RWPE1 (cell line): ENCODE results near the gene SURF6.
"Not testable (repeated sequence)": the region's sequence is repeated elsewhere in the genome, so short reads cannot be mapped to it uniquely, and the experiment has no call there.

Experiments used
- CTCF ChIA-PET: fragments of 350-600 bp; sonication (Branson Sonifier 250); formaldehyde crosslinking; extraction: SDS; loops from one replicate; lab custom pipeline; 2021; lab: Yijun Ruan, JAX
- POLR2A ChIA-PET: fragments of 400-600 bp; formaldehyde crosslinking; extraction: SDS; loops from one replicate; lab custom pipeline; 2020; ENCODE audit warnings: antibody characterized with exemption; ENCODE audit not compliant: low non-redundant PET; lab: Yijun Ruan, JAX
- DNase-seq: peaks from one replicate; pipeline ENCODE4 v3.0.0; 2012; ENCODE audit warnings: low spot score
- H3K27ac ChIP-seq: fragments of 450-650 bp; 2 replicates; pipeline ENCODE4 v1.5.1; 2017
- CTCF ChIP-seq: fragments of 450-650 bp; conservative IDR thresholded peaks from 2 replicates; pipeline ENCODE4 v1.5.1; 2017; ENCODE audit warnings: low read depth, mild to moderate bottlenecking

The SURF6 gene

DNA sequence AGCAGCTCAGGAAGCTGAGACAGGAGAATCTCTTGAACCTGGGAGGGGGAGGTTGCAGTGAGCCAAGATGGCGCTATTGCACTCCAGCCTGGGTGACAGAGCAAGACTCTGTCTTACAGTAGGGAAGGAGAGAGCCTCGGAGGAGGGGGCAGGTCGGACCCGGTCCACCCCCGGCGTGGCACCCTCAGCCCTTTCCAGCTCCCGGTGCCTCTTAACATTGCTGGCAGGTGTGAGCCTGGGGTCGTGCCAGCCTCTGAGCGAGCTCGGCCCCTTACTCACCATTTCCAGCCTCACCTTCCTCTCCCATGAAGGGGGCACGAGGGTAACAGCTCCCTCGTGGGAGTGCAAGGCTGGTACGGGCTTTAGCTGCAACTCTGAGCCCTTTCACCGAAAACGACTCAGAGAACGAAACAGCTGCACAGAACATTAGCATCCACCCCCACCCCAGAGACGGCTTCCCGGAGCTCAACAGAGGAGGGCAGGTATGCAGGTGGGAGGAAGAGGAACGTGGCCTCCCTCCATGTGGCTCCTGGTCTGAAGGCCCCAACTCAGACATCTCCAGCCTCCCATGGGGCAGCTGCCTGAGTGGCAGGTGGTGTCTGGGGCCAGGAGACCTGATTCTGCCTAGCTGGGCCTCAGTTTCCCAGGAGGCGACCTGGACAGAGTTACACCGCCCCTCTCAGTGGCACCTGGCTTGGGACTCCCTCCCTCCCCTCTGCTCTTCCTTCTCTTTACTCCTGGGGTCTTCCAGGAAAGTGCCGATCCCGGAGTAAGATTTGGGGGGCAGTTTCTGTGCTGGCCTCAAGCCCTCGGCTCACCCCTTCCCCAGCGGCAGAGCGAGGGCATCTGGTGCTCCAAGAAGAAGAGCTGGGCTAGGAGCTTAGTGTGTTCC lies 32.5 kb downstream of the SURF6 start:
- H3K27ac ChIP-seq = no peak overlapping the region
- TF ChIP-seq CTCF = no peak
- DNase-seq = no peak
- POLR2A ChIA-PET = no interaction called here
- CTCF ChIA-PET = interaction anchor here (1.0 kb wide), 1 partner anchor 17 kb away, joined by 3 read pairs; no protein-coding TSS in a partner anchor

- no peak for TF ChIP-seq CTCF
- no peak overlapping the region for H3K27ac ChIP-seq
- CTCF ChIA-PET = no interaction called here
- DNase-seq = no peak
- POLR2A ChIA-PET = interaction anchor here (0.6 kb wide), 1 partner anchor 32 kb away, joined by 3 read pairs; no protein-coding TSS in a partner anchor
Observed at GRCh38 chr9:133301253-133302230, 34.4 kb downstream of the SURF6 start.

- DNase-seq, H3K27ac ChIP-seq, CTCF ChIA-PET: not testable (repeated sequence)
- POLR2A ChIA-PET = interaction anchor here (0.6 kb wide), 1 partner anchor 106 kb away, joined by 9 read pairs; no protein-coding TSS in a partner anchor
Observed at GRCh38 chr9:133299996-133300395, 36.0 kb downstream of the SURF6 start.

GRCh38 chr9:133294257-133294656 lies 41.7 kb downstream of the SURF6 start:
- CTCF ChIA-PET = no interaction called here
- no peak for DNase-seq
- no peak overlapping the region for H3K27ac ChIP-seq
- no peak for TF ChIP-seq CTCF
- POLR2A ChIA-PET = no interaction called here

DNA sequence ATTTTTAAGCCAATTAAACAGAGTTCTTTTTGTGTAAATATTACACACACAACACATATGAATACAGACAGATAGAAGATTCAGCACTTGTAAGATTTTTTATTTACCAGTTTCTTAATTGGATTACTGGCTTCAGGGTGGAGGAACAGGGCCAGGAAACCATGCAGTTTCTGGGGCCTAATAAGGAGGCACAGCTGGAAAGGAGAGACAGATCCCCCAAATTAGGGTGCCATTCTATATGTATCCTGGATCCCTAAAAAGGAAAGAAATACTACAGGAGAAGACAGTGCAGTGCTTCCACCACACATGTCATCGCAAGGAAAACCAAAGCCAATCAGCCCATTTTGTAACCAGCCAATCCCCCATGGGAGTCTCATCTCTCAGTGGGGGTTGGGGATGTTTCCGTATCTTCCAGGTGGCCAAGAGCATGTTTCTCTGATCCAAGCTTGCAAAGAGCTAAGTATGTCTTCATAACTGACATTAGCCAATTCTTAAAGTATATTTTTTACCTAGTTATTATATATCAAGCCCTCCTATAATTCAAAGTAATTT lies 45.2 kb downstream of the SURF6 start:
- no peak for TF ChIP-seq CTCF
- H3K27ac ChIP-seq = no peak overlapping the region
- ChIA-PET CTCF (interaction anchor here (0.5 kb wide), 1 partner anchor 92 kb away, joined by 3 read pairs; no protein-coding TSS in a partner anchor), POLR2A (no interaction called here)
- DNase-seq = no peak

GRCh38 chr9:133286523-133286922 lies 49.5 kb downstream of the SURF6 start:
- ChIA-PET POLR2A (no interaction called here), CTCF (interaction anchor here (0.6 to 0.7 kb wide), 3 partner anchors 29 to 410 kb away, joined by 3 to 4 read pairs (median 3); no protein-coding TSS in a partner anchor)
- TF ChIP-seq CTCF = no peak
- no peak overlapping the region for H3K27ac ChIP-seq
- DNase-seq = no peak
